Adrenal gland (tissue), 5 donors: ENCODE measurements around the gene RSKR.

ENCODE experiments used
- CTCF ChIP-seq, 6 experiments: fragments of 450-650 bp in 4 of 6; fragments of 200-600 bp in 2 of 6; sonication (generic) in 1 of 6; IDR thresholded peaks; 1 replicate in 5 of 6; 2 replicates in 1 of 6; pipeline versions ENCODE4 v1.5.1 to v1.8.0; 2016 to 2021; ENCODE audit warnings: antibody characterized with exemption in 6 of 6, mild to moderate bottlenecking in 2 of 6, moderate library complexity in 1 of 6
- POLR2A ChIP-seq, 2 donors: fragments of 450-650 bp; IDR thresholded peaks; one replicate each; pipeline ENCODE4 v1.6.1; 2017; ENCODE audit warnings: antibody characterized with exemption in 2 of 2, mild to moderate bottlenecking in 2 of 2, moderate library complexity in 1 of 2
- donor health status: DM: no; HTN: no; CAD: no.

- TF ChIP-seq CTCF (IDR thresholded peaks at IDR 0.05) (no peak), POLR2A (IDR thresholded peaks at IDR 0.05) (no peak)
Observed at GRCh38 chr17:28573521-28573920, 40.5 kb downstream of the RSKR start.
